Right forelimb (tissue), 1 donor: Measurements from ENCODE around the gene ARFGEF3.

Source experiments
- DNase-seq: peaks from one replicate; pipeline ENCODE4 v3.0.0-alpha.2; 2018

Gene ARFGEF3

DNA sequence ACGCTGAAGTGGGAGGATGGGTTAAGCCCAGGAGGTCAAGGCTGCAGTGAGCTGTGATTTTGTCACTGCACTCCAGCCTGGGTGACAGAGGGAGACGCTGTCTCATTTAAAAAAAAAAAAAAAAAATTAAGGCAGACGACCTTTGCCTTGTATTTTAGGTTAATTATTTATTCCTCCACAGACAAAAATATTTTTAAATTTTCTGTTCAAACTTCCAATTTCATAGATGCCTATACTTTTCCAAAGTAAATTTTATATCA is 209.6 kb downstream of the ARFGEF3 start:
- DNase-seq: no peak

DNA sequence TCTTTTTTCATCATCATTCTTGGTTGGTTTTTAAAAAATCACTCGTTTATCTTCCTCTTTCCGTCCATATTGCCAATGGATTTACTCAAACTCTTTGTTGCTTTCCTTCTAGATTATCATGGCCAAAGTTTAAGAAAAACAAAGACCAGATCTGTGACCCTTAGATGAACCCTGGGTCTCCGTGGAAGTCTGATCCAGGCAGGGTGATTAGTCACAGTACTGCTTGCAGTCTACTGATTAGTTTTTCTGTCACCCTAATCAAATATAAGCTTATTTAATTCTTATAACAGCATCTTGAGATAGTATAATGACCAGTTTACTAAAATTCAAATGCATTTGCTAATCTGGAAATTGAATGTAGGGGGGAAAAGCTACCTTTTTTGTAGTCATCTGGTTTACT is 210.0 kb downstream of the ARFGEF3 start:
- no peak for DNase-seq

DNA sequence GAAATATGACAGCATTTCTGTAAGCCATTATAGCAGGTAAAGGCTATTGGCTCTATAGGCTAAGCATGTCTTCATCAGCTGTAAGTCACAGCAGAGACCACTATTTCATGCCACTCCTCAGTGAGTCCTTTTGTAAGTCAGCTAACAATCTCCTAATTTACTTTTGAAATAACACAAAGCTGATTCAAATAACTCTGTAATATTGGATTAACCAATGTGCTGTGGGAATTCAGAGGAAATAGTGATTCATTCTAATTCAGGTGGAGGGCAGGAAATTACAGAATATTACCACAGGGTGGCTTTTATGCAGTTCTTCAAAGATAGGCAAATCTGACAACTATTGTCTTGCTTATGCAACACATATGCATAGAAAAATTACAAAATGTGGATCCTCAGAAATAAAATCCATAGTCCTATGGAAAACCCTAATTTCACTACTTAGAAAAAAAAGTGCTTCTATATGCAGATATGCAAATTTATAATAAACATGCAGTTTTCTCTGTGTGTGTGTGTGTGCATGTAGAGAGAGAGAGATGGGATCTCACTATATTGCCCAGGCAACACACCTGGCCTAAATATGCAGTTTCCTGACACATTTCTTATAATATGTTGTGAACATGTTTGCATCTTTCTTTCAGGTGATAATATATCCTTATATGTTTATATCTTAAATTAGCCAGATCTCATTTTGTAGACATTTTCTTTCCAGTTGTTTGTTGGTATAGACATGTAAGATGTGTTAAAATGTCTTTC is 211.1 kb downstream of the ARFGEF3 start:
- DNase-seq: no peak

DNA sequence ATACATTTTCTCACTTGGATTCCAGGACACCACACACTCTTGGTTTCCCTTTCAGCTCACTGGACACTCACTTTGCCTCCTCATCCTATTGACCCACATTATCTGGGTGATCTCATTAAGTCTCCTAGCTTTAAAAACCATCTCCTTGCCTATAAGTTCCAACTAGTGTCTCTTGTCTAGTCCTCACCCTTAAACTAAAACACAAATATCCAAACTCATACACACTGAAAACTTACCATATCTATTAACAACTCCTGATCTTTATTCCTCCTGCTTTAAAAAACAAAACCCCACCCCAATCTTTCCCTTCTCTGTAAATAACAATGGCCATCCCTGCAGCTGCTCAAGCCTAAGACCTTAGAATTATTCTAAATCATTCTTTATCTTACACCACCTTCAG is 212.5 kb downstream of the ARFGEF3 start:
- no peak for DNase-seq

DNA sequence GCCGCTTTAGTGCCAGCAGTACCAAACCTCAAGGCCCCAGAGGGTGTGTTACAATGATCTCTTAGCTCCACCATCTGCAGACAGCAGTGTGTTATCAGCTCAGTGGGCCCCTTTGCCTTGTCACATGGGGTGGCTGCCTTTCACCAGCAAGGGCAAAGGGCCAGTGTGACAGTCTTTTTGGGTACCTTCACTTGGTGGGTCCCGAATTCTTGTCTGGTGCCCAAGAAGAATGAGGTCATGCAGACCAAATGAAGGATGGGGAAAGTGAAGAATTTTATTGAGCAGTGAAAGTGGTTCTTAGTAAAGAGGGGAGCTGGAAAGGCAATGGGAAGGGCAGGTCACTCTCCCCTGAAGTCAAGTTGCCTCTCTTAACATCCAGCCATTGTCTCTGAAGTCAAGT is 213.1 kb downstream of the ARFGEF3 start:
- DNase-seq: no peak

DNA sequence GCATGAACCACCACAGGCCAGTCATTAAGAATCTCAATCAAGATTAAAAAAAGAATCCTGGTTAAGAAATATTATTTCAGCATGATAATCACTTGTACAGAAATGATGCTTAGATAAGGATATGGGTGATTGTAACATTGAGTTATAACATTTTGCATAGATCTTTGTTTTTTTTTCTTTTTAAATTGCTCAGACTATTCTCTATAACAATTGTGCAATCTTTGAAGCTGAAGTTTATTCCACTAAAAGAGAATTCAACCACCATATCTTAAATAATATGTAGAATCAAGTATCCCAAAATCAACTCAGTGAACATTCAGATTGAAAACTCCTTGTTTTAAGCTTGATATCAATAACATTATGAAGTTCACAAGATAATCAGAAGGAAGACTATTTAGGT is 215.3 kb downstream of the ARFGEF3 start:
- DNase-seq: no peak

DNA sequence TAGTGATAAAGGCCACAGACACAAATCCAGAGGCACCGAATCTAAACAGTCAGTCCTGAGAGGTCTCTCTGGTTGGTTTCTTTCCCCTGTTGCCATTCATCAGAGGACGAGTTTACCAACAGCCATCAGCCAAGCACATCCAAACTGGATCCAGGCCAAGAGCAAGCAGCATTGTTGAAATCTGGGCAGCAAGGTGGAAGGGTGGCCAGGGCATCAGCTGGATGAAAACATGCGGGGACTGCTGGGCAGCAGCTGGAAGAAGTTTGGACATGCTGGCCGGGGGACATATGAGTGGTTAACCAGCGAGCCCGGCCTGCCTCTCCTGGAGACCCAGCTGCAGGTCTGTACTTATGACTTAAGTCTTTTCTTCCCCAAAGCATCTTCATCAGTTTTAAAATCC is 216.1 kb downstream of the ARFGEF3 start, which contains the start of gene SMIM28:
Gene SMIM28 (plus strand): TSS at position 62 of the 400 bp plus-strand sequence. CDS start 168 bp downstream, at position 230.
- DNase-seq: no peak

DNA sequence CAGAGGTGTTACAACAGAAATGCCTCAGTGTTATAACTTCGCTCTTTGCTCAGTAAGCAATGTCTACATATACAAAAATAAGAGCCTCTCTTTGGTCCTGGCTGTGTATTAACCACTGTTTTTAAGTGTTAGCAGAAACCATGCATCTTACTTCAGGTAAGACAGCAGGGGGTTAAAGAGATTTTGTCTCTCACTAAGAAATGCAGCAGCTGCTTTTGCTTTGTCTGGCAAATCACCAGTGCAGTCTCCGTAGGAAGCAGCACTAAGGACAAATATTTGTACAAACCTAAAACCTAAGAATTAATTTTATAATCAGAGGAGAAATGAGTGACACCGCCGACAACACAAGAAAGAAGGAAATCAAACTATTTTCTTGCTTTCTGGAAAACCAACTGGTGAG is 216.7 kb downstream of the ARFGEF3 start:
- no peak for DNase-seq

DNA sequence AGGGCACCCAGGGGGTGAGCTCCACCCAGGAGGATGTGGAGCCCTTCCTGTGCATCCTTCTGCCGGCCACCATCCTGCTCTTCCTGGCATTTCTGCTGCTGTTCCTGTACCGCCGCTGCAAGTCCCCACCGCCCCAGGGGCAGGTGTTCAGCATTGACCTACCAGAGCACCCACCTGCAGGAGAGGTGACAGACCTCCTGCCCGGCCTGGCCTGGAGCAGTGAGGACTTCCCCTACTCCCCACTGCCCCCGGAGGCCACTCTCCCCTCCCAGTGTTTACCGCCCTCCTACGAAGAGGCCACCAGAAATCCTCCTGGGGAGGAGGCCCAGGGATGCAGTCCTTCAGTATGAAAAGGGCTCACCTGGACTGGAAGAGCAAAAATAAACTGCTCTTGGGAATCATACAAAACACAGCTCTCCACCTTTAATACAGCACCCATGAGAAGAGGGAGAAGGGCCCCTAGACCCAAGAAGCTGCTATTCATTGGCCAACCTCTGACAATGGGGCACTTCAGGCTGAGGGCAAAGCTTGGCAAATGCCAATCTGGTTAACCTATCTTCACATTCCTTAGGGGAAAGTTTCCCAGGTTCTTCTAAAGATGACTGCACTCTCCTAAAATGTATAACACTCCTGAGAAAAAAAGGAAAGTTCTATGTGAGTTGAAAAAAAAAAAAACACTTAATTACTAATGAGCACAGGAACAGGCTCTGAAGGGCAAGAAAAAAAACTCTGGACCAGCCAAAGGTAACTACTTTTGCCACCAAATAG is 220.9 kb downstream of the ARFGEF3 start:
- DNase-seq: no peak

DNA sequence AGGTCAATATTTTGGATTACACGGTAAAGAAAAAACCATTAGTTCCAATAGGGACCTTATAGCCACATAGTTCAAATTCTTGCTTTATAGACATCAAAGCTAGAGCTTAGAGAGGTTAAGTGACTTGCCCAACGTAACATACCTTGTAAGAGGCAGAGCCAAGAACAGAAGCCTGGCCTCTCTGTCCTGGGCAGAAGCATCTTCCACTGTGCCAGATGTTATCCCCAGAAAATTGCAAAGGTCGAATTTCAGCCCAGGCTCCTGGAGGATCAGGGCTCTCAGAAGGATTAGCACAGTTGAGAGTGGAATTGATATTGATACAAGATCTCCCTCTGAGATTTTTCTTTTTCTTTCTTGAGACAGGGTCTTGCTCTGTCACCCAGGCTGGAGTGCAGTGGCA is 222.0 kb downstream of the ARFGEF3 start:
- DNase-seq: no peak

DNA sequence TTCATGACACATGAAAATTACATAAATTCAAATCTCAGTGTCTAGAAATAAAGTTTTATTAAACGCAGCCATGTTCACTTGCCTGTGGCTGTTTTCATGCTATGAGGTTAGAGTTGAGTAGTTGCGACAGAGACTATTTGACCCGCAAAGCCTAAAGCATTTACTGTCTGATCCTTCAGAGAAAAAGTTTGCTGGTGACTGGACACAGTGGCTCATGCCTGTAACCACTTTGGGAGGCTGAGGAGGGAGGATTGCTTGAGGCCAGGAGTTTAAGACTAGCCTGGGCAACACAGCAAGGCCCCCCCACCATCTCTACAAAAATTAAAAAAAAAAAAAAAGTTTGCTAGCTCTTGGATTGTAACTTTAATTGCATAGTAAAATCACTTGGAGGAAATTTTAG is 225.2 kb downstream of the ARFGEF3 start:
- no peak for DNase-seq

DNA sequence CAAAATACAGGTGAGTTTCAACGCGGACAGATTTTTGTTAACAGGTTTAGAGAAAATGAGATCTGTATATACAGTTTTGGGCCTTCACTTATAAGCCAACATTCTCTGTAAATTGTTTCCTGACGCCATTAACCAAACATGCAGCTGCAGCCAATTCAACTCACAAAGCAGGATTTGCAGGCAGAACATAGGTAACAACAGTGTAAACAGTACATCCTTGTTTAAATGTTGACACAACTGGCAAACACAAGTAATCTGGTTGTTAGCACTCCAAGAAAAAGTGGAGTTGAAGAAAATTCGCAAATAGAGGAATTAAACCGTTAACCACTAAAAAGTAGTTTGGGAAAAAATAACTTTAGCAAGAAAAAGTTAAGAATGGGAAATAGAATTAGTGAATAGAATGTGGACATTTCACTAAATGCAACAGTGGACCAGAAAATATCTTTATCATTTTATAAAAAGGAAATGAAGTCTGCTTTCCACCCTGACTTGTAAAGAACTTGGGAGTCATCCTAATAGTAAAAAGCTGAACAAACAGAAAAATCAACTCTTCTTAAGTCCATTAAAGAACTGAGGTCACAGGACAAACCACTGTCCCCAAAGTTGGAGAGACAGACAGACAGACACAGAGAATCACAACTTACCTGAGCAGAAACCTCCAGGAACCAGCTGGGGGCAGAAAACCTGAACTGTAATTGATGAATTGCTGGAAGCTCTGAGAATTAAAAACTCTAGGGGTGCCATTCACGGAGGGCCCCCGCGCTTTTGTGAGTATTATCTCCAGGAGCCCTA is 226.0 kb downstream of the ARFGEF3 start:
- no peak for DNase-seq

DNA sequence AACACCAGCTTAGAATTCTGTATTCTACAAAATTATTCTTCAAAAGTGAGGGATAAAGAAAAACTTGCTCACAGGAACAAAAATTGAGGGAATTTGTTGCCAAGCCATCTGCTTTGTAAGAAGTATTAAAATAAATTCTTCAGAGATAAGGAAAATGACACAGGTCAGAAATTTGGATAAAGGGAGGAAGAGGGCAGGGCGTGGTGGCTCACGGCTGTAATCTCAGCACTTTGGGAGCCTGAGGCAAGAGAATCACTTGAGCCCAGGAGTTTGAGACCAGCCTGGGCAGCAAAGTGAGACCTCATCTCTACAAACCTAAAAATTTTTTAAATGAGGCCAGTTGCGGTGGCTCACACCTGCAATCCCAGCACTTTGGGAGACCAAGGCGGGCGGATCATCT is 227.8 kb downstream of the ARFGEF3 start:
- DNase-seq: no peak
